GM18517 (cell line): ENCODE measurements around the gene PLEKHA6.

Experiments used
- ATAC-seq: cut with Tn5 transposase; IDR thresholded peaks from one replicate; pipeline ENCODE4 v1.9.1; 2021; ENCODE audit warnings: mild to moderate bottlenecking, moderate library complexity; ENCODE audit not compliant: unreplicated experiment

PLEKHA6 gene

GRCh38 chr1:204356997-204357396 lies 2.7 kb downstream of the PLEKHA6 start:
- ATAC-seq = no peak

- no peak for ATAC-seq
Measured at GRCh38 chr1:204355913-204356312, 3.8 kb downstream of the PLEKHA6 start.

GRCh38 chr1:204354579-204354978 lies 5.2 kb downstream of the PLEKHA6 start:
- no peak for ATAC-seq

GRCh38 chr1:204353213-204353910 lies 6.4 kb downstream of the PLEKHA6 start:
- ATAC-seq = no peak

- ATAC-seq = no peak
Measured at GRCh38 chr1:204350857-204351573, 8.7 kb downstream of the PLEKHA6 start.

GRCh38 chr1:204350312-204350711 lies 9.4 kb downstream of the PLEKHA6 start:
- no peak for ATAC-seq

GRCh38 chr1:204349602-204350001 lies 10.1 kb downstream of the PLEKHA6 start:
- ATAC-seq = no peak

- no peak for ATAC-seq
Measured at GRCh38 chr1:204348722-204349121, 11.0 kb downstream of the PLEKHA6 start.

- ATAC-seq = no peak
Measured at GRCh38 chr1:204348242-204348641, 11.5 kb downstream of the PLEKHA6 start.

GRCh38 chr1:204345941-204346645 lies 13.6 kb downstream of the PLEKHA6 start:
- no peak for ATAC-seq

- no peak for ATAC-seq
Measured at GRCh38 chr1:204345438-204345841, 14.3 kb downstream of the PLEKHA6 start.

- ATAC-seq = no peak
Measured at GRCh38 chr1:204344665-204345355, 14.9 kb downstream of the PLEKHA6 start.

GRCh38 chr1:204343802-204344201 lies 15.9 kb downstream of the PLEKHA6 start:
- ATAC-seq = no peak

- no peak for ATAC-seq
Measured at GRCh38 chr1:204343247-204343646, 16.5 kb downstream of the PLEKHA6 start.

GRCh38 chr1:204342310-204342709 lies 17.4 kb downstream of the PLEKHA6 start:
- no peak for ATAC-seq

GRCh38 chr1:204341380-204341779 lies 18.3 kb downstream of the PLEKHA6 start:
- ATAC-seq = no peak

- no peak for ATAC-seq
Measured at GRCh38 chr1:204340081-204340889, 19.4 kb downstream of the PLEKHA6 start.

GRCh38 chr1:204339541-204339940 lies 20.2 kb downstream of the PLEKHA6 start:
- ATAC-seq = no peak

- no peak for ATAC-seq
Measured at GRCh38 chr1:204338997-204339396, 20.7 kb downstream of the PLEKHA6 start.

- ATAC-seq = no peak
Measured at GRCh38 chr1:204338360-204338759, 21.4 kb downstream of the PLEKHA6 start.
